ENCODE data around the gene IGFBPL1. TPM values are rescaled to one million over a fixed set of nuclear protein-coding genes. Genes with fewer than 3 reads are reported as not detected.
A peak's percentile ranks its signal among the peaks of the same experiment; 100 is the strongest.

The IGFBPL1 gene
- total RNA-seq, 1 donor from 2014 or later, result 0.87 TPM

DNA sequence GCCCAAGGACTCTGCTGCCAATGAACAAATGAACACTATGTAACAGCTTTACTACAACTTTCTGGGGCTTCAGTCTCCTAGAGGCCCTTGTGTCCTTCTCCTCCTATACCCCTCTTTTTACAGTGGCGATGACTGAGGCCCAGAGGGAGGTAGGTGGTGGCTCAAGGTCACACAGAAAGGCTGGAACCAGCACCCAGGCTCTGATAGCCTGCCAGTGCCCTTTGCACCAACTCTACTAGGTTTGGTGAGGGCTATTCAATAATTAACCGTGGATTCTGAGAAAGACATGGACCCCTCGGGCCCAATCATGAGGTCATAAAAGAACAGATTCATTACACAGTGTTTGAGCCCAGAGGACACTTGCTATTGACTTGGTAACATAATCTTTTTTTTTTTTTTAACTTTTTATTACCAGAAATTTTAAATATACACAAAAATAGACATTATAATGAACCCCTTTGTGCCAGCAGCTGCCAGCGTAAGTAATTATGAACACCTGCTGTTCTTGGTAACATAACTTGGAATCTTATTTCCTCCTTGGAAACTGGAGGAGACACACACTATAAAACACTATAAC, 37.8 kb downstream of the IGFBPL1 start:
- Histone ChIP-seq H3K27ac (no peak overlapping the region), H3K9me3 (no peaks in the 10 kb centered on the region), H3K36me3 (no peaks in the 10 kb centered on the region), H3K4me3 (no peak overlapping the region), H3K27me3 (no peaks in the 10 kb centered on the region), H3K4me1 (peaks cover 1% of the 10 kb centered on the region)
- no peak for DNase-seq
- intact Hi-C loops (cut with DNase I), result no loop called here
- no peak for ATAC-seq
- TF ChIP-seq, protein P1, sequence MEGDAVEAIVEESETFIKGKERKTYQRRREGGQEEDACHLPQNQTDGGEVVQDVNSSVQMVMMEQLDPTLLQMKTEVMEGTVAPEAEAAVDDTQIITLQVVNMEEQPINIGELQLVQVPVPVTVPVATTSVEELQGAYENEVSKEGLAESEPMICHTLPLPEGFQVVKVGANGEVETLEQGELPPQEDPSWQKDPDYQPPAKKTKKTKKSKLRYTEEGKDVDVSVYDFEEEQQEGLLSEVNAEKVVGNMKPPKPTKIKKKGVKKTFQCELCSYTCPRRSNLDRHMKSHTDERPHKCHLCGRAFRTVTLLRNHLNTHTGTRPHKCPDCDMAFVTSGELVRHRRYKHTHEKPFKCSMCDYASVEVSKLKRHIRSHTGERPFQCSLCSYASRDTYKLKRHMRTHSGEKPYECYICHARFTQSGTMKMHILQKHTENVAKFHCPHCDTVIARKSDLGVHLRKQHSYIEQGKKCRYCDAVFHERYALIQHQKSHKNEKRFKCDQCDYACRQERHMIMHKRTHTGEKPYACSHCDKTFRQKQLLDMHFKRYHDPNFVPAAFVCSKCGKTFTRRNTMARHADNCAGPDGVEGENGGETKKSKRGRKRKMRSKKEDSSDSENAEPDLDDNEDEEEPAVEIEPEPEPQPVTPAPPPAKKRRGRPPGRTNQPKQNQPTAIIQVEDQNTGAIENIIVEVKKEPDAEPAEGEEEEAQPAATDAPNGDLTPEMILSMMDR (IDR thresholded peaks at IDR 0.05), result no peak

DNA sequence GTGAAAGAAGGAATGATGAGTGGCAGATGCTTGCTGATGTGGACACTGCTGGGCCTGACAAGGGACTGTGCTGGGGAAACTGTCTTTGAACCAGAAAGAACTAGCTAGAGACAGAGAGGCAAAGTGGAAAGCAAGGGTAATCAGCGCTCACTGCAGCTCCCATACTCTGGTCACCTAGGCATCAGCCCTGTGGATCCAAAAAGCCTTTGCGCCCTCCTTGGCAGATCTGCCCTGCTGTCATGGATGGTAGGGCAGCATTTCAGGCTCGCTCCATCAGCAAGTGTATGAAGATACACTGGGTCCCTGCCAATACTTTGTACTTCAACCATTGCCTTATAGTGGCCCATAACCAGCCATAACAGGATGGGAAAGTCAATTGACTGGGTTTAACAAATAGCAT, 38.4 kb downstream of the IGFBPL1 start:
- Histone ChIP-seq H3K4me1 (no peaks in the 10 kb centered on the region), H3K27ac (no peak overlapping the region), H3K4me3 (no peak overlapping the region), H3K9me3 (no peaks in the 10 kb centered on the region), H3K36me3 (no peaks in the 10 kb centered on the region), H3K27me3 (no peaks in the 10 kb centered on the region)
- TF ChIP-seq, protein P1 (IDR thresholded peaks at IDR 0.05), result no peak
- intact Hi-C loops (cut with DNase I), result no loop called here
- DNase-seq (no peak), ATAC-seq (no peak)

DNA sequence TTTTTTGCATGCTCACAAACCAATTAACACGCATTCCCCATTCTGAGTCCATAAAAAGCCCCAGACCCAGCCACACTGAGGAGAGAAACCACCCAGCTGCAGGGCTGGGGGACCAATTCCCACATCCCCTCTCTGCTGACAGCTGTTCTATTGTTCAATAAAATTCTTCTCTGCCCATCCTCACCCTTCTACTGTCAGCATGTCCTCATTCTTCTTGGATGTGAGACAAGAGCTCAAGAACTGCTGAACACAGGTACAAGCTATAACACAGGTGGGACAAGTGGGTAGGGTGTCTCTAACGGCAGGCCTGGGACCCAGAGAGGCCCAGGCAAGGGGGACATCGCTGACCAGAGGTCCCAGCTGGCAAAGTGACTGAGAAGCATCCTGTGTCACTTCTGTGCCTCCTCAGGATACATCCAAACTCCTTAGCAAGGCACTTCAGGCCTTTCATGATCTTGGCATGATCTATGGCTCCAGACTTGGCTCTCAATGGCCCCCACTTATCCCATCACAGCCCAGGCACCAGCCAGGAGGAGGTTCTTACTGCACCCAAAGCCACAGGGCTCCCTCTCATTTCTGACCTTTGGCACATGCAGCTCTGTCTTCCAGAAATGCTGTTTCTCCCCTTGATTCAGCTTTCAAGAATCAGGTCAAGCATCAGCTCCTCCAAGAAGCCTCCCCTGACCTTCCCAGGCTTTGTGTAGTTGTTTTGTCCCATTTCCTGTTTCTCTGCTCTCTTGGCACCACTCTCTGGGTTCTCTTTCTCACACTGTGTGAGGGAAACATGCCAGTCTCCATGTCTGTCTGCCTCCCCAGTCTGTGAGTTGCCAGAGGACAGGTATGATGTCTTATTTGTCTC, 39.0 kb downstream of the IGFBPL1 start:
- TF ChIP-seq, protein P1 (IDR thresholded peaks at IDR 0.05), result no peak
- H3K27ac ChIP-seq, result no peak overlapping the region
- no peaks in the 10 kb centered on the region for H3K9me3 ChIP-seq
- intact Hi-C loops (cut with DNase I), result no loop called here
- no peaks in the 10 kb centered on the region for H3K27me3 ChIP-seq
- H3K4me1 ChIP-seq, result no peaks in the 10 kb centered on the region
- no peak overlapping the region for H3K4me3 ChIP-seq
- ATAC-seq, result no peak
- DNase-seq, result no peak
- no peaks in the 10 kb centered on the region for H3K36me3 ChIP-seq

DNA sequence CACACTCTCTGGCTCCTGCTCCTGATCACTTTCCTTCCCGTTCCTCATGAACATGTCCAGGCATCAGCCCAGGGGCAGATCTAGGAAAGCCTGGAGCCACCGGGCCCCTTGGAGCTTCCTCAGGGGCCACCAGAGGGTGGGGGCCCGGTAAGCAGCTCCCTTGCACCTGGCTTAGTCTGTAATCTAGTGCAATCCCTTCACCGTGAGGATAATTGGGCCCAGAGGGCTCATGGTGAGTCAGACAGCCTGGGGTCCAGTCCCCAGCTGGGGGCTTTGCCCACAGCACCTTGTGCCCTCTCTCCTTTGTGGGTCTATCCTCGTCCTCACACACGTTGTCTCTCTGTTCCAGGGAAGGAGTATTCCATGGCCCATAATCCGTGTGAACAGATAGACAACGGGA, 42.1 kb downstream of the IGFBPL1 start:
- no peak overlapping the region for H3K4me3 ChIP-seq
- DNase-seq (no peak), ATAC-seq (no peak)
- no peaks in the 10 kb centered on the region for H3K36me3 ChIP-seq
- no peaks in the 10 kb centered on the region for H3K27me3 ChIP-seq
- no peaks in the 10 kb centered on the region for H3K9me3 ChIP-seq
- no peaks in the 10 kb centered on the region for H3K4me1 ChIP-seq
- intact Hi-C loops (cut with DNase I), result no loop called here
- TF ChIP-seq, protein P1 (IDR thresholded peaks at IDR 0.05), result no peak
- H3K27ac ChIP-seq, result no peak overlapping the region

DNA sequence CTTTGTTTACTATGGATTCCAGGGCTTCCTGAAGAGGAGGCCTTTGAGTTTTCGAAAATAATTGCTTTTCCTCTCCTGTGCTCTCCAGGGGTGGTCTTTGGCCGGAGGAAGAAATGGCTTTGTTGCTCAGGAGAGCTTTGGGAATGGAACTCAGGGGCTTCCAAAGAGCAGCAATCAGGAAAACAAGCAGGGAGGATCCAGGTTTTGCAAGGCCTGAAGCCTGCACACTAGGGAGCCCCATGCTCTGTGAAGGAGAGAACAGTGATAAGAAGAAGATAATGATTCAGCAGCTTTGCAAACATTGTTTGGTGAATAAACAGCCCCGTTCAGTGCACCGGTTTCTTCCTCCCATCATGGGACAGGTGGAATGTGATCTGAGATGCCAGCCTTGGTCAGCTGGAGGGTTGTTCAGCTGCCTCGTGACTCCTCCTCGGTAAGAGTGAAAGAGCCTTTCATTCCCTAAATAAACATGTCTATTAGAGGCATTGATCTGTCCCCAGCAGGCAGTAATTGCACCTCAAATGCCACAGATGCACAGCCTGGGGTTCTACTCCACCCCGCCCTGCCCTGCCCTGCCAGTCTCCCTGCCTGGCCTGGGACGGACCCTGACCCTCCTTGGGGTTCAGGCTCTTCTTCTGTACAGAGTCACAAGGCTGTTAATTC, 43.3 kb downstream of the IGFBPL1 start:
- Histone ChIP-seq H3K27me3 (no peaks in the 10 kb centered on the region), H3K4me3 (no peak overlapping the region), H3K9me3 (no peaks in the 10 kb centered on the region), H3K4me1 (no peaks in the 10 kb centered on the region), H3K27ac (no peak overlapping the region), H3K36me3 (no peaks in the 10 kb centered on the region)
- DNase-seq, result no peak
- intact Hi-C loops (cut with DNase I), result no loop called here
- peak; percentile 32 for ATAC-seq
- TF ChIP-seq, protein P1 (IDR thresholded peaks at IDR 0.05), result no peak
